Measurements from ENCODE around the gene THAP4. TPM values are rescaled to one million over a fixed set of nuclear protein-coding genes. Genes with fewer than 3 reads are reported as not detected.

Gene THAP4
- total and polyA plus RNA-seq, 12 donors, result 68.7 to 101 (median 78.3) TPM

DNA sequence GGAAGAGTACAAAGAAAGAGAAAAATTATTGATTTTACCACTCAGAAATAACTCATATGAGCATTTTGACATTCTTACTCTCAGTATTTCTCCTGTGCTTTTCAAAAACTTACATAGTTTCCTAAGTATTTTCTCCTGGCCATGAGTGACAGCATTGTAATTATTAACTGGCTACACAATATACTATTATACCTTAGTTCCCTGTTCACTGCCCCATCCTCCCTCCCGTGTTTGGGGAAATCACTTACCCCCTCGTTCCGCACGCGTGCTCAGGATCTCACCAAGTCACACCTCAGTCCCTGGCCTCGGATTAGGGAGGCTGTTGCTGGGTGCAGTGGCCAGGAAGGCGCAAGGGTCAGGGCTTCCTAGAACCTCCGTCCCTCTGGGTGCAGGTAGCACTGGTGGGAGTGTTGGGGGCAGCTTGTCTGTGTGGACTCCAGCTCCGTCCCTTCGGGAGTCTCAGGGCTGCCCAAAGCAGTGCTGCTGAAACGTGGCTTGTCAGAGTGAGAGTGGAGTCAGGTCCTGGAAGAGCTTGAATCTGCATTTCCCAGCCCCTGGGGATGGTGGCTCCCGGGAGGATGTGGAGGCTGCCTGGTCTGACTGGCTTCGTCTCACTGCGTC is 23.7 kb upstream of the THAP4 start:
- TF ChIP-seq, protein P1, sequence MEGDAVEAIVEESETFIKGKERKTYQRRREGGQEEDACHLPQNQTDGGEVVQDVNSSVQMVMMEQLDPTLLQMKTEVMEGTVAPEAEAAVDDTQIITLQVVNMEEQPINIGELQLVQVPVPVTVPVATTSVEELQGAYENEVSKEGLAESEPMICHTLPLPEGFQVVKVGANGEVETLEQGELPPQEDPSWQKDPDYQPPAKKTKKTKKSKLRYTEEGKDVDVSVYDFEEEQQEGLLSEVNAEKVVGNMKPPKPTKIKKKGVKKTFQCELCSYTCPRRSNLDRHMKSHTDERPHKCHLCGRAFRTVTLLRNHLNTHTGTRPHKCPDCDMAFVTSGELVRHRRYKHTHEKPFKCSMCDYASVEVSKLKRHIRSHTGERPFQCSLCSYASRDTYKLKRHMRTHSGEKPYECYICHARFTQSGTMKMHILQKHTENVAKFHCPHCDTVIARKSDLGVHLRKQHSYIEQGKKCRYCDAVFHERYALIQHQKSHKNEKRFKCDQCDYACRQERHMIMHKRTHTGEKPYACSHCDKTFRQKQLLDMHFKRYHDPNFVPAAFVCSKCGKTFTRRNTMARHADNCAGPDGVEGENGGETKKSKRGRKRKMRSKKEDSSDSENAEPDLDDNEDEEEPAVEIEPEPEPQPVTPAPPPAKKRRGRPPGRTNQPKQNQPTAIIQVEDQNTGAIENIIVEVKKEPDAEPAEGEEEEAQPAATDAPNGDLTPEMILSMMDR (IDR thresholded peaks at IDR 0.05), result no peak
- Histone ChIP-seq H3K4me1 (peaks cover 0 to 7% (median 0%) of the 10 kb centered on the region in 9 donors), H3K9me3 (no peaks in the 10 kb centered on the region), H3K4me3 (no peak overlapping the region), H3K27ac (no peak overlapping the region), H3K27me3 (no peaks in the 10 kb centered on the region), H3K36me3 (peaks cover 0 to 77% (median 18%) of the 10 kb centered on the region in 9 donors)
- no peak for DNase-seq
- WGBS, 2 donors, result 93% methylated on average over 14 of the region's 14 CpGs
- no peak for ATAC-seq
- intact Hi-C loops (cut with DNase I), result no loop called here

DNA sequence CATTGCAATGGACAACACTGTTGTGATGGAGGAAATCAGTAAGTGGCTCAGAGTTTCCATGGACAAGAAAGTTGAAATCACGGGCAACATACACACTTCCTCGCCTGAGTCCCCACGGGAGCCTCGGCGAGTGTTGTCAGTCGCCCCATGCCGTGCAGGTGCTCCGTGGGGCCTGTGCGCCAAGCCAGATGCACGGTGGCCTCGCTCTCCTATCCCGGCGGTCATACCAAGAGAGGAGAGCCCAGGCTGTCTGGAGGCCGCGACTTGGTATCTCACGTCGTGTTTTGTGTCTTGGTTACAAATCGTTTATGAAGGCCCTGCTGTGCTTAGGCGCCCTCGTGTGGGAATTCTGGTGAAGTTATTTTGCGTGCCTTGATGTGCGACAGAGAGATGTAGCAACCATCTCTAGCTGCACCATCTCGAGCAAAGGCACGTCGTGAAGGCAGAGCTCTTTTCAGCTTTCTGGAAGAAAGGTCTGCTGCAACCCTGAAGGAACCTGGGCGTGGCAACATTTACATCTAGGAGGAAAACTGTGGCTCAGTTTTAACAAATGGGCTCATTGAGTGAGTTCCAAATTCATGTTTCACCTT is 22.3 kb upstream of the THAP4 start:
- Histone ChIP-seq H3K9me3 (no peaks in the 10 kb centered on the region), H3K4me3 (no peak overlapping the region), H3K27ac (no peak overlapping the region), H3K36me3 (peaks cover 0 to 92% (median 32%) of the 10 kb centered on the region in 9 donors), H3K27me3 (no peaks in the 10 kb centered on the region), H3K4me1 (peaks cover 0 to 7% (median 0%) of the 10 kb centered on the region in 9 donors)
- intact Hi-C loops (cut with DNase I), result loop anchor here in 1 of 10 donors (10.0 kb wide), 1 partner anchor 804 kb away; no protein-coding TSS in a partner anchor
- WGBS, 2 donors, result 46 to 53% methylated on average over 26 of the region's 26 CpGs
- DNase-seq, result peak; percentile 36 to 53
- TF ChIP-seq, protein P1 (IDR thresholded peaks at IDR 0.05), result peak; percentile 46 to 73 (median 60)
- peak in 7 of 8 donors; percentile 35 to 64 (median 52) for ATAC-seq

DNA sequence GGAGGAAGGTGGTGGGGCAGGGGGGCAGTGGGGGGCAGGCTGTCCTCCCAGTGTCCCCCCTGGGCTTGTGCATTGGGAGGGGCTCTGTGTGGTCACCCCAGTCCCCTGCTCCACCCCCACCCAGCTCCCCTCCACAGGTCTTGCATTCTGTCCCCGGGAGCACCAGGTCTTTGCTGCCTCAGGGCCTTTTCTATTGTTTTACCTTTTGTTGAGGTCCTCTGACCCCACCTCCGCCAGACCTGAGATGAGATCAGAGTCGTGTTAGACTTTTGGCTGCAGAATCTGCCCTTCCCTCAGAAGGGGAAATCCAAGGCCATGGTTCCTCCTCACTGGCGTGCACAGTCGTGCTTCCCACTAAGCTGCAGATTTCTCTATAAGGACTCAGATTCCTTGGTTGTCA is 21.3 kb upstream of the THAP4 start:
- H3K4me1 ChIP-seq, result peaks cover 0 to 7% (median 0%) of the 10 kb centered on the region in 9 donors
- DNase-seq (no peak), ATAC-seq (no peak)
- H3K27me3 ChIP-seq, result no peaks in the 10 kb centered on the region
- H3K36me3 ChIP-seq, result peaks cover 0 to 99% (median 37%) of the 10 kb centered on the region in 9 donors
- intact Hi-C loops (cut with DNase I), result loop anchor here in 1 of 10 donors (10.0 kb wide), 1 partner anchor 803 kb away; no protein-coding TSS in a partner anchor
- TF ChIP-seq, protein P1 (IDR thresholded peaks at IDR 0.05), result no peak
- H3K9me3 ChIP-seq, result no peaks in the 10 kb centered on the region
- H3K27ac ChIP-seq, result no peak overlapping the region
- 82 to 86% methylated on average over 5 of the region's 5 CpGs for WGBS, 2 donors
- H3K4me3 ChIP-seq, result no peak overlapping the region

DNA sequence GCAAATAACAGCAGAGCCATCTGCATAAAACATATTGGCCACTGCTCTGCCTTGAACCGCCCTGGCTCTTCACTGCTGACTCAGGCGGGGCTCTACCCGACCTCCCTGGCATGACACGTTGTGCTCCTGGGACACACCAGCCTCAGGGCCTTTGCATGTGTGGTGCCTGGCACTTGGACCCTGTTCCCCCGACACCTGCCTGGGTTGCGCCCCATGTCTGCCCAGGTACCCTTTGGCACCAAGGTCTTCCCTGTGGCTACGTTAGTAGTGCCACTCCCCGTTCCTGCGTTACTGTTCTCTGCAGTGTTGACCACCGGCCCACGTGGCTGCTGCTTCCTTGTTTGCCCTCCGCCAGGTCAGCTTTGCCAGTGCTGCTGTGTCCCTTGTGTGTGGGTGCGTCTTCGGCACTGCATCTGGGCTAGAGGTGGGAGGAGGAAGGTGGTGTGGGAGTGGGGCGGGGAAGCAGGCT is 20.9 kb upstream of the THAP4 start:
- intact Hi-C loops (cut with DNase I), result loop anchor here in 1 of 10 donors (10.0 kb wide), 1 partner anchor 803 kb away; no protein-coding TSS in a partner anchor
- no peaks in the 10 kb centered on the region for H3K27me3 ChIP-seq
- no peak overlapping the region for H3K27ac ChIP-seq
- no peaks in the 10 kb centered on the region for H3K9me3 ChIP-seq
- peaks cover 0 to 7% (median 0%) of the 10 kb centered on the region in 9 donors for H3K4me1 ChIP-seq
- TF ChIP-seq, protein P1 (IDR thresholded peaks at IDR 0.05), result no peak
- ATAC-seq, result no peak
- no peak overlapping the region for H3K4me3 ChIP-seq
- no peak for DNase-seq
- 91 to 93% methylated on average over 15 of the region's 15 CpGs for WGBS, 2 donors
- H3K36me3 ChIP-seq, result peaks cover 0 to 99% (median 42%) of the 10 kb centered on the region in 9 donors

Measured in heart right ventricle (tissue), 16 donors.